CD4-positive, alpha-beta T cell treated with Interleukin-17A for 1 hour (primary cell): Measurements from ENCODE around the gene KLK2.
A peak's percentile ranks its signal among the peaks of the same experiment; 100 is the strongest.
"Not testable (repeated sequence)": the region's sequence is repeated elsewhere in the genome, so short reads cannot be mapped to it uniquely, and the experiment has no call there.

Experiments used
- DNase-seq: peaks from one replicate; pipeline ENCODE4 v3.0.0-alpha.2; 2020

The KLK2 gene

GRCh38 chr19:50896089-50896590 lies 22.9 kb downstream of the KLK2 start:
- not testable (repeated sequence) for DNase-seq

- DNase-seq = no peak
These were observed 23.5 kb downstream of the KLK2 start for GRCh38 chr19:50896591-50897190.

GRCh38 chr19:50897191-50897607 lies 24.0 kb downstream of the KLK2 start:
- DNase-seq = no peak

GRCh38 chr19:50897612-50898011 lies 24.4 kb downstream of the KLK2 start:
- no peak for DNase-seq

GRCh38 chr19:50898018-50898417 lies 24.8 kb downstream of the KLK2 start:
- no peak for DNase-seq

GRCh38 chr19:50899569-50899968 lies 26.3 kb downstream of the KLK2 start:
- no peak for DNase-seq

- DNase-seq = no peak
These were observed 29.4 kb downstream of the KLK2 start for GRCh38 chr19:50902640-50903039.

GRCh38 chr19:50906217-50906616 lies 33.0 kb downstream of the KLK2 start:
- DNase-seq = no peak

GRCh38 chr19:50908336-50908735 lies 35.1 kb downstream of the KLK2 start:
- no peak for DNase-seq

- peak; percentile 2 for DNase-seq
These were observed 36.2 kb downstream of the KLK2 start for GRCh38 chr19:50909240-50910070.

- no peak for DNase-seq
These were observed 37.5 kb downstream of the KLK2 start for GRCh38 chr19:50910722-50911121.

GRCh38 chr19:50911206-50912101 lies 38.2 kb downstream of the KLK2 start, which contains the start of gene KLK4:
TSS of gene KLK4 (minus strand) at chr19:50911395. CDS start at chr19:50910738, 657 bp downstream.
- no peak for DNase-seq

GRCh38 chr19:50912102-50912599 lies 38.9 kb downstream of the KLK2 start:
- DNase-seq = no peak

- DNase-seq = no peak
These were observed 39.8 kb downstream of the KLK2 start for GRCh38 chr19:50912727-50913716.

- no peak for DNase-seq
These were observed 42.8 kb downstream of the KLK2 start for GRCh38 chr19:50916069-50916468.

GRCh38 chr19:50921426-50922316 lies 48.4 kb downstream of the KLK2 start:
- no peak for DNase-seq

GRCh38 chr19:50922317-50922853 lies 49.1 kb downstream of the KLK2 start:
- DNase-seq = peak; percentile 74

- DNase-seq = no peak
These were observed 51.3 kb downstream of the KLK2 start for GRCh38 chr19:50924586-50924985.

- DNase-seq = no peak
These were observed 52.5 kb downstream of the KLK2 start for GRCh38 chr19:50925734-50926133.

- DNase-seq = no peak
These were observed 52.9 kb downstream of the KLK2 start for GRCh38 chr19:50926144-50926543.
